Stromal cell of bone marrow (primary cell): ENCODE results near the gene RABL2B.

Experiments used
- DNase-seq: peaks from one replicate; pipeline ENCODE4 v3.0.0-alpha.2; 2012; ENCODE audit warnings: low read depth

Gene RABL2B

GRCh38 chr22:50722048-50722701 lies 61.3 kb downstream of the RABL2B start:
- no peak for DNase-seq

- no peak for DNase-seq
These were observed 62.1 kb downstream of the RABL2B start for GRCh38 chr22:50721257-50721844.

- DNase-seq = no peak
These were observed 62.9 kb downstream of the RABL2B start for GRCh38 chr22:50720301-50721256.

- no peak for DNase-seq
These were observed 63.6 kb downstream of the RABL2B start for GRCh38 chr22:50719814-50720300.

- DNase-seq = no peak
These were observed 65.1 kb downstream of the RABL2B start for GRCh38 chr22:50718352-50718709.

- DNase-seq = no peak
These were observed 65.6 kb downstream of the RABL2B start for GRCh38 chr22:50717709-50718351.
